H1 (cell line): ENCODE results near the gene PAK2. TPM values are rescaled to one million over a fixed set of nuclear protein-coding genes. Genes with fewer than 3 reads are reported as not detected.

Source experiments
- CTCF ChIA-PET: fragments of 300-600 bp; sonication (Branson Sonifier 250); formaldehyde crosslinking; loops from one replicate; lab custom pipeline; 2021; ENCODE audit not compliant: partially characterized antibody; lab: Charles Lee
- POLR2A ChIA-PET: fragments of 300-600 bp; sonication (Branson Sonifier 250); formaldehyde crosslinking; loops from one replicate; lab custom pipeline; 2021; ENCODE audit warnings: inconsistent platforms; ENCODE audit not compliant: partially characterized antibody; lab: Charles Lee
- DNase-seq, 2 experiments: peaks; one replicate each; pipeline versions ENCODE4 v3.0.0 to v3.0.0-alpha.2; 2010 to 2022; ENCODE audit warnings: low spot score in 2 of 2, low read depth in 1 of 2, mixed read lengths in 1 of 2
- FAIRE-seq: peaks from 2 replicates; lab custom pipeline; 2011; peaks lifted over from hg19 to GRCh38; lab: Jason Lieb, UNC
- H2AFZ ChIP-seq: 2 replicates; pipeline ENCODE4 v1.8.1; 2012; ENCODE audit warnings: low read length, inconsistent platforms
- H2AK5ac ChIP-seq: 2 replicates; pipeline ENCODE4 v1.6.1; 2013; ENCODE audit warnings: low read depth, low read length
- H2BK120ac ChIP-seq: replicated peaks from 2 replicates; pipeline ENCODE3; 2013; ENCODE audit warnings: low read depth, low read length, inconsistent platforms
- H2BK12ac ChIP-seq: 2 replicates; pipeline ENCODE4 v1.6.1; 2013; ENCODE audit warnings: low read depth, low read length
- H2BK15ac ChIP-seq: 2 replicates; pipeline ENCODE4 v1.6.1; 2013; ENCODE audit warnings: low read length
- H2BK20ac ChIP-seq: 2 replicates; pipeline ENCODE4 v1.6.1; 2013; ENCODE audit warnings: low read length
- H2BK5ac ChIP-seq: 2 replicates; pipeline ENCODE4 v1.6.1; 2013; ENCODE audit warnings: low read depth, low read length
- H3K14ac ChIP-seq: 2 replicates; pipeline ENCODE4 v1.6.1; 2013; ENCODE audit warnings: inconsistent platforms; ENCODE audit not compliant: insufficient read length
- H3K18ac ChIP-seq: 2 replicates; pipeline ENCODE4 v1.6.1; 2013; ENCODE audit warnings: low read length; ENCODE audit errors: extremely low read depth
- H3K23ac ChIP-seq: 2 replicates; pipeline ENCODE4 v1.6.1; 2013; ENCODE audit warnings: inconsistent platforms; ENCODE audit not compliant: insufficient read length
- H3K23me2 ChIP-seq: 2 replicates; pipeline ENCODE4 v1.6.1; 2013; ENCODE audit warnings: low read depth, low read length
- H3K27ac ChIP-seq: 2 replicates; pipeline ENCODE4 v1.6.1; 2011; ENCODE audit warnings: low read depth, low read length, inconsistent platforms
- H3K27me3 ChIP-seq, 4 experiments: replicated peaks in 1 of 4; 1 replicate in 1 of 4; 2 replicates in 3 of 4; pipeline versions ENCODE4 v1.6.1 to v1.8.1; 2011 to 2013; ENCODE audit warnings: low read length in 3 of 4, mild to moderate bottlenecking in 3 of 4, inconsistent platforms in 2 of 4, mixed read lengths in 2 of 4, moderate library complexity in 1 of 4; ENCODE audit not compliant: control insufficient read depth in 3 of 4, insufficient read depth in 3 of 4; ENCODE audit errors: extremely low read depth in 1 of 4
- H3K36me3 ChIP-seq, 4 experiments: 2 replicates each; pipeline versions ENCODE4 v1.6.1 to v1.8.1; 2011 to 2013; ENCODE audit warnings: mild to moderate bottlenecking in 4 of 4, low read length in 3 of 4, moderate library complexity in 2 of 4, control low read depth in 1 of 4, inconsistent platforms in 1 of 4; ENCODE audit not compliant: insufficient read depth in 4 of 4, control insufficient read depth in 2 of 4
- H3K4ac ChIP-seq: replicated peaks from 2 replicates; pipeline ENCODE3; 2013; ENCODE audit warnings: low read length, low read depth, mixed read lengths, inconsistent platforms; ENCODE audit not compliant: insufficient read length
- H3K4me1 ChIP-seq, 4 experiments: replicated peaks in 1 of 4; 1 replicate in 1 of 4; 2 replicates in 3 of 4; pipeline versions ENCODE4 v1.6.1 to v1.8.1; 2011 to 2013; ENCODE audit warnings: low read length in 3 of 4, inconsistent platforms in 2 of 4, mixed read lengths in 1 of 4; ENCODE audit not compliant: insufficient read depth in 4 of 4, control insufficient read depth in 3 of 4
- H3K4me2 ChIP-seq, 2 experiments: 2 replicates each; pipeline versions ENCODE4 v1.6.1 to v1.8.1; 2011 to 2013; ENCODE audit warnings: low read depth in 2 of 2, low read length in 2 of 2, control low read depth in 1 of 2, inconsistent platforms in 1 of 2, mild to moderate bottlenecking in 1 of 2; ENCODE audit not compliant: insufficient read depth in 1 of 2
- H3K4me3 ChIP-seq, 4 experiments: fragments of 200-600, 300-600 bp in 1 of 4; sonication (generic), shearing (Covaris generic), sonication (Bioruptor Twin) in 1 of 4; 2 replicates each; pipeline versions ENCODE4 v1.5.1 to v1.8.1; 2011 to 2016; ENCODE audit warnings: low read length in 4 of 4, low read depth in 3 of 4, control low read depth in 2 of 4, inconsistent platforms in 2 of 4, mild to moderate bottlenecking in 2 of 4, mixed read lengths in 1 of 4, moderate library complexity in 1 of 4; ENCODE audit not compliant: insufficient read depth in 2 of 4; ENCODE audit errors: extremely low read depth in 1 of 4
- H3K56ac ChIP-seq: replicated peaks from 2 replicates; pipeline ENCODE3; 2013; ENCODE audit warnings: low read depth, mild to moderate bottlenecking, mixed read lengths, low read length, inconsistent platforms; ENCODE audit not compliant: insufficient read length
- H3K79me1 ChIP-seq: 2 replicates; pipeline ENCODE4 v1.6.1; 2013; ENCODE audit warnings: low read depth, low read length, control low read depth
- H3K79me2 ChIP-seq, 2 experiments: 2 replicates each; pipeline versions ENCODE4 v1.6.1 to v1.8.1; 2012 to 2013; ENCODE audit warnings: low read length in 2 of 2, mild to moderate bottlenecking in 2 of 2, inconsistent platforms in 1 of 2; ENCODE audit not compliant: insufficient read depth in 2 of 2, control insufficient read depth in 1 of 2
- H3K9ac ChIP-seq, 4 experiments: replicated peaks in 1 of 4; 1 replicate in 1 of 4; 2 replicates in 3 of 4; pipeline versions ENCODE4 v1.6.1 to v1.8.1; 2011 to 2013; ENCODE audit warnings: low read depth in 3 of 4, low read length in 3 of 4, control low read depth in 2 of 4, mild to moderate bottlenecking in 2 of 4, moderate library complexity in 2 of 4, inconsistent platforms in 1 of 4; ENCODE audit errors: extremely low read depth in 1 of 4
- H3K9me3 ChIP-seq, 2 experiments: 2 replicates each; pipeline versions ENCODE4 v1.6.1 to v1.8.1; 2012 to 2013; ENCODE audit warnings: mild to moderate bottlenecking in 2 of 2, moderate library complexity in 2 of 2, control low read depth in 1 of 2, inconsistent platforms in 1 of 2, low read depth in 1 of 2, low read length in 1 of 2, mixed read lengths in 1 of 2; ENCODE audit not compliant: insufficient read depth in 2 of 2
- H4K20me1 ChIP-seq, 2 experiments: replicated peaks in 1 of 2; 2 replicates each; pipeline versions ENCODE3 to v1.8.1; 2011 to 2013; ENCODE audit warnings: inconsistent platforms in 2 of 2, low read length in 2 of 2, mild to moderate bottlenecking in 1 of 2; ENCODE audit not compliant: insufficient read depth in 2 of 2, control insufficient read depth in 1 of 2
- H4K5ac ChIP-seq: 2 replicates; pipeline ENCODE4 v1.6.1; 2013; ENCODE audit warnings: low read length, low read depth, mixed read lengths, inconsistent platforms; ENCODE audit not compliant: insufficient read length
- H4K8ac ChIP-seq: 2 replicates; pipeline ENCODE4 v1.8.0; 2013; ENCODE audit warnings: mild to moderate bottlenecking, moderate library complexity, low read length, inconsistent platforms; ENCODE audit not compliant: insufficient read depth; ENCODE audit errors: extremely low read depth
- H4K91ac ChIP-seq: replicated peaks from 2 replicates; pipeline ENCODE3; 2013; ENCODE audit warnings: low read length, mixed read lengths, inconsistent platforms; ENCODE audit not compliant: insufficient read length
- BCL11A ChIP-seq, 2 experiments: IDR thresholded peaks; one replicate each; pipeline ENCODE4 v1.6.1; 2011; ENCODE audit warnings: low read depth in 2 of 2, low read length in 2 of 2, mild to moderate bottlenecking in 2 of 2
- CTBP2 ChIP-seq: IDR thresholded peaks from 2 replicates; pipeline ENCODE4 v1.7.0; 2011; ENCODE audit warnings: borderline replicate concordance, mild to moderate bottlenecking, moderate library complexity, mixed read lengths, low read length; ENCODE audit not compliant: insufficient read depth, insufficient read length
- KDM1A ChIP-seq: fragments of 200-600, 300-600 bp; sonication (generic); IDR thresholded peaks from 2 replicates; pipeline ENCODE4 v1.7.1; 2016; ENCODE audit warnings: mild to moderate bottlenecking, low read length, borderline replicate concordance
- KDM5A ChIP-seq: fragments of 200-600 bp; IDR thresholded peaks from 2 replicates; pipeline ENCODE4 v1.7.1; 2012; ENCODE audit warnings: mild to moderate bottlenecking, low read length, inconsistent platforms, mixed read lengths
- MAX ChIP-seq: IDR thresholded peaks from 2 replicates; pipeline ENCODE4 v1.6.1; 2012; ENCODE audit warnings: inconsistent platforms
- POLR2AphosphoS5 ChIP-seq: IDR thresholded peaks from 2 replicates; pipeline ENCODE4 v1.6.1; 2011; ENCODE audit warnings: low read depth, low read length
- RFX5 ChIP-seq: IDR thresholded peaks from 2 replicates; pipeline ENCODE4 v1.6.1; 2011; ENCODE audit warnings: low read depth, low read length, improper control_type of control experiment, borderline replicate concordance
- SIN3A ChIP-seq, 2 experiments: IDR thresholded peaks in 1 of 2; conservative IDR thresholded peaks in 1 of 2; 2 replicates each; pipeline ENCODE4 v1.6.1; 2011 to 2012; ENCODE audit warnings: low read length in 2 of 2, improper control_type of control experiment in 1 of 2, low read depth in 1 of 2, mild to moderate bottlenecking in 1 of 2
- WGBS, 2 experiments: shearing (Covaris generic) in 1 of 2; methylation state at CpG; one replicate each; pipeline versions ENCODE4 v1.1.6 to v1.1.7; 2013 to 2015; ENCODE audit warnings: low lambda C conversion rate in 2 of 2, mixed read lengths in 2 of 2, inconsistent platforms in 1 of 2, low coverage in 1 of 2, missing lambda C conversion rate in 1 of 2; ENCODE audit not compliant: insufficient replicate concordance in 2 of 2, insufficient coverage in 1 of 2, insufficient read length in 1 of 2; ENCODE audit errors: extremely low coverage in 1 of 2, missing lambda C conversion rate in 1 of 2; 5-methylcytosine and 5-hydroxymethylcytosine counted together
- polyA plus RNA-seq, 7 experiments: library from polyadenylated mRNA; depleted of rRNA in 3 of 7; stranded (reverse) in 5 of 7; unstranded in 2 of 7; fragments of >200 nt in 5 of 7; fragments of 200-250 nt in 2 of 7; gene quantifications; 1 replicate in 5 of 7; 2 replicates in 1 of 7; 4 replicates in 1 of 7; pipeline versions ENCODE4 v1.2.1 to v1.2.3, GENCODE V29; 2011 to 2013; ENCODE audit warnings: missing spikeins in 2 of 7, mixed read lengths in 2 of 7
- total RNA-seq: library from RNA; stranded (reverse); fragmentation: NEBNext Ultra II Directional; extraction: Animal tissue kit (Norgen Biotek cat#: 25700); gene quantifications from 2 replicates; pipeline ENCODE4 v1.2.1, GENCODE V29; 2021

Gene PAK2
- total and polyA plus RNA-seq, 2 of the 8 experiments (the other 6 are each of a cell fraction or from before 2014, with no cell fraction given): 13.1 to 60.5 TPM

- Histone ChIP-seq H2AK5ac (no peak overlapping the region), H2AFZ (no peak overlapping the region), H3K9ac (peak overlapping the region; percentile 68 to 97 (median 79); a peak in 6 of 7 replicates), H2BK20ac (no peak overlapping the region), H4K91ac (no peak overlapping the region), H3K4me1 (peaks cover 0 to 4% (median 0%) of the 10 kb centered on the region in 4 experiments; a peak in 4 of 7 replicates), H4K20me1 (peaks cover 0 to 15% of the 10 kb centered on the region in 2 experiments), H3K14ac (no peak overlapping the region), H3K79me2 (peaks cover 8 to 48% of the 10 kb centered on the region in 2 experiments), H3K4ac (no peak overlapping the region), H3K27ac (0 out of 2 replicates have a peak overlapping the region, but pooled peaks have one; percentile 67), H4K5ac (no peak overlapping the region), H3K36me3 (no peaks in the 10 kb centered on the region; a peak in 1 of 8 replicates), H2BK12ac (no peak overlapping the region), H4K8ac (peak overlapping the region; percentile 97), H3K56ac (peak overlapping the region; percentile 69), H3K9me3 (no peaks in the 10 kb centered on the region), H3K4me2 (peak overlapping the region; percentile 65 to 92), H3K23ac (no peak overlapping the region), H3K18ac (no peak overlapping the region), H2BK5ac (no peak overlapping the region), H2BK15ac (no peak overlapping the region), H3K23me2 (peaks cover 9% of the 10 kb centered on the region; the same call in 1 of the 2 replicates), H3K79me1 (peaks cover 3% of the 10 kb centered on the region; the same call in 1 of the 2 replicates), H3K4me3 (peak overlapping the region; percentile 57 to 90 (median 88)), H2BK120ac (no peak overlapping the region), H3K27me3 (no peaks in the 10 kb centered on the region)
- TF ChIP-seq MAX (no peak), CTBP2 (no peak), RFX5 (no peak), KDM5A (peak; percentile 34; the same call in 1 of the 2 replicates), KDM1A (no peak), BCL11A (IDR thresholded peaks at IDR 0.05; ENCODE audit: low read depth in 2 of 2, low read length in 2 of 2) (no peak), SIN3A (conservative IDR thresholded peaks at IDR 0.05 in 1 of 2, IDR thresholded peaks at IDR 0.05 in 1 of 2; ENCODE audit: low read depth in 1 of 2, low read length in 2 of 2) (0 out of 4 replicates have a peak, but pooled peaks of 1 of the 2 experiments have one; percentile 17), POLR2AphosphoS5 (no peak)
- ChIA-PET POLR2A (interaction anchor here (0.6 to 2.9 kb wide), 13 partner anchors 9 to 236 kb away, joined by 3 to 11 read pairs (median 4); partner anchors contain the start of genes NCBP2 and PAK2), CTCF (interaction anchor here (1.1 kb wide), 4 partner anchors 31 to 320 kb away, joined by 3 read pairs; partner anchors contain the start of gene MELTF)
- no peak for FAIRE-seq
- DNase-seq: no peak
- 4% methylated on average over 26 of the region's 29 CpGs; no CpG with 5 or more reads in 1 of the 2 experiments for WGBS, 2 experiments
Observed at GRCh38 chr3:196868297-196868661, 128.6 kb downstream of the PAK2 start.
